H1 (cell line): ENCODE data around the gene TTC39A. TPM values are rescaled to one million over a fixed set of nuclear protein-coding genes. Genes with fewer than 3 reads are reported as not detected.

Source experiments
- CTCF ChIA-PET: fragments of 300-600 bp; sonication (Branson Sonifier 250); formaldehyde crosslinking; loops from one replicate; lab custom pipeline; 2021; ENCODE audit not compliant: partially characterized antibody; lab: Charles Lee
- POLR2A ChIA-PET: fragments of 300-600 bp; sonication (Branson Sonifier 250); formaldehyde crosslinking; loops from one replicate; lab custom pipeline; 2021; ENCODE audit warnings: inconsistent platforms; ENCODE audit not compliant: partially characterized antibody; lab: Charles Lee
- DNase-seq, 2 experiments: peaks; one replicate each; pipeline versions ENCODE4 v3.0.0 to v3.0.0-alpha.2; 2010 to 2022; ENCODE audit warnings: low spot score in 2 of 2, low read depth in 1 of 2, mixed read lengths in 1 of 2
- FAIRE-seq: peaks from 2 replicates; lab custom pipeline; 2011; peaks lifted over from hg19 to GRCh38; lab: Jason Lieb, UNC
- H2AFZ ChIP-seq: 2 replicates; pipeline ENCODE4 v1.8.1; 2012; ENCODE audit warnings: low read length, inconsistent platforms
- H2AK5ac ChIP-seq: 2 replicates; pipeline ENCODE4 v1.6.1; 2013; ENCODE audit warnings: low read depth, low read length
- H2BK120ac ChIP-seq: replicated peaks from 2 replicates; pipeline ENCODE3; 2013; ENCODE audit warnings: low read depth, low read length, inconsistent platforms
- H2BK12ac ChIP-seq: 2 replicates; pipeline ENCODE4 v1.6.1; 2013; ENCODE audit warnings: low read depth, low read length
- H2BK15ac ChIP-seq: 2 replicates; pipeline ENCODE4 v1.6.1; 2013; ENCODE audit warnings: low read length
- H2BK20ac ChIP-seq: 2 replicates; pipeline ENCODE4 v1.6.1; 2013; ENCODE audit warnings: low read length
- H2BK5ac ChIP-seq: 2 replicates; pipeline ENCODE4 v1.6.1; 2013; ENCODE audit warnings: low read depth, low read length
- H3K14ac ChIP-seq: 2 replicates; pipeline ENCODE4 v1.6.1; 2013; ENCODE audit warnings: inconsistent platforms; ENCODE audit not compliant: insufficient read length
- H3K18ac ChIP-seq: 2 replicates; pipeline ENCODE4 v1.6.1; 2013; ENCODE audit warnings: low read length; ENCODE audit errors: extremely low read depth
- H3K23ac ChIP-seq: 2 replicates; pipeline ENCODE4 v1.6.1; 2013; ENCODE audit warnings: inconsistent platforms; ENCODE audit not compliant: insufficient read length
- H3K23me2 ChIP-seq: 2 replicates; pipeline ENCODE4 v1.6.1; 2013; ENCODE audit warnings: low read depth, low read length
- H3K27ac ChIP-seq: 2 replicates; pipeline ENCODE4 v1.6.1; 2011; ENCODE audit warnings: low read depth, low read length, inconsistent platforms
- H3K27me3 ChIP-seq, 4 experiments: replicated peaks in 1 of 4; 1 replicate in 1 of 4; 2 replicates in 3 of 4; pipeline versions ENCODE4 v1.6.1 to v1.8.1; 2011 to 2013; ENCODE audit warnings: low read length in 3 of 4, mild to moderate bottlenecking in 3 of 4, inconsistent platforms in 2 of 4, mixed read lengths in 2 of 4, moderate library complexity in 1 of 4; ENCODE audit not compliant: control insufficient read depth in 3 of 4, insufficient read depth in 3 of 4; ENCODE audit errors: extremely low read depth in 1 of 4
- H3K36me3 ChIP-seq, 4 experiments: 2 replicates each; pipeline versions ENCODE4 v1.6.1 to v1.8.1; 2011 to 2013; ENCODE audit warnings: mild to moderate bottlenecking in 4 of 4, low read length in 3 of 4, moderate library complexity in 2 of 4, control low read depth in 1 of 4, inconsistent platforms in 1 of 4; ENCODE audit not compliant: insufficient read depth in 4 of 4, control insufficient read depth in 2 of 4
- H3K4ac ChIP-seq: replicated peaks from 2 replicates; pipeline ENCODE3; 2013; ENCODE audit warnings: low read length, low read depth, mixed read lengths, inconsistent platforms; ENCODE audit not compliant: insufficient read length
- H3K4me1 ChIP-seq, 4 experiments: replicated peaks in 1 of 4; 1 replicate in 1 of 4; 2 replicates in 3 of 4; pipeline versions ENCODE4 v1.6.1 to v1.8.1; 2011 to 2013; ENCODE audit warnings: low read length in 3 of 4, inconsistent platforms in 2 of 4, mixed read lengths in 1 of 4; ENCODE audit not compliant: insufficient read depth in 4 of 4, control insufficient read depth in 3 of 4
- H3K4me2 ChIP-seq, 2 experiments: 2 replicates each; pipeline versions ENCODE4 v1.6.1 to v1.8.1; 2011 to 2013; ENCODE audit warnings: low read depth in 2 of 2, low read length in 2 of 2, control low read depth in 1 of 2, inconsistent platforms in 1 of 2, mild to moderate bottlenecking in 1 of 2; ENCODE audit not compliant: insufficient read depth in 1 of 2
- H3K4me3 ChIP-seq, 4 experiments: fragments of 200-600, 300-600 bp in 1 of 4; sonication (generic), shearing (Covaris generic), sonication (Bioruptor Twin) in 1 of 4; 2 replicates each; pipeline versions ENCODE4 v1.5.1 to v1.8.1; 2011 to 2016; ENCODE audit warnings: low read length in 4 of 4, low read depth in 3 of 4, control low read depth in 2 of 4, inconsistent platforms in 2 of 4, mild to moderate bottlenecking in 2 of 4, mixed read lengths in 1 of 4, moderate library complexity in 1 of 4; ENCODE audit not compliant: insufficient read depth in 2 of 4; ENCODE audit errors: extremely low read depth in 1 of 4
- H3K56ac ChIP-seq: replicated peaks from 2 replicates; pipeline ENCODE3; 2013; ENCODE audit warnings: low read depth, mild to moderate bottlenecking, mixed read lengths, low read length, inconsistent platforms; ENCODE audit not compliant: insufficient read length
- H3K79me1 ChIP-seq: 2 replicates; pipeline ENCODE4 v1.6.1; 2013; ENCODE audit warnings: low read depth, low read length, control low read depth
- H3K79me2 ChIP-seq, 2 experiments: 2 replicates each; pipeline versions ENCODE4 v1.6.1 to v1.8.1; 2012 to 2013; ENCODE audit warnings: low read length in 2 of 2, mild to moderate bottlenecking in 2 of 2, inconsistent platforms in 1 of 2; ENCODE audit not compliant: insufficient read depth in 2 of 2, control insufficient read depth in 1 of 2
- H3K9ac ChIP-seq, 4 experiments: replicated peaks in 1 of 4; 1 replicate in 1 of 4; 2 replicates in 3 of 4; pipeline versions ENCODE4 v1.6.1 to v1.8.1; 2011 to 2013; ENCODE audit warnings: low read depth in 3 of 4, low read length in 3 of 4, control low read depth in 2 of 4, mild to moderate bottlenecking in 2 of 4, moderate library complexity in 2 of 4, inconsistent platforms in 1 of 4; ENCODE audit errors: extremely low read depth in 1 of 4
- H3K9me3 ChIP-seq, 2 experiments: 2 replicates each; pipeline versions ENCODE4 v1.6.1 to v1.8.1; 2012 to 2013; ENCODE audit warnings: mild to moderate bottlenecking in 2 of 2, moderate library complexity in 2 of 2, control low read depth in 1 of 2, inconsistent platforms in 1 of 2, low read depth in 1 of 2, low read length in 1 of 2, mixed read lengths in 1 of 2; ENCODE audit not compliant: insufficient read depth in 2 of 2
- H4K20me1 ChIP-seq, 2 experiments: replicated peaks in 1 of 2; 2 replicates each; pipeline versions ENCODE3 to v1.8.1; 2011 to 2013; ENCODE audit warnings: inconsistent platforms in 2 of 2, low read length in 2 of 2, mild to moderate bottlenecking in 1 of 2; ENCODE audit not compliant: insufficient read depth in 2 of 2, control insufficient read depth in 1 of 2
- H4K5ac ChIP-seq: 2 replicates; pipeline ENCODE4 v1.6.1; 2013; ENCODE audit warnings: low read length, low read depth, mixed read lengths, inconsistent platforms; ENCODE audit not compliant: insufficient read length
- H4K8ac ChIP-seq: 2 replicates; pipeline ENCODE4 v1.8.0; 2013; ENCODE audit warnings: mild to moderate bottlenecking, moderate library complexity, low read length, inconsistent platforms; ENCODE audit not compliant: insufficient read depth; ENCODE audit errors: extremely low read depth
- H4K91ac ChIP-seq: replicated peaks from 2 replicates; pipeline ENCODE3; 2013; ENCODE audit warnings: low read length, mixed read lengths, inconsistent platforms; ENCODE audit not compliant: insufficient read length
- BACH1 ChIP-seq: IDR thresholded peaks from 2 replicates; pipeline ENCODE4 v1.6.1; 2012; ENCODE audit warnings: low read length, improper control_type of control experiment
- CBX5 ChIP-seq: fragments of 300-800, 300-1000 bp; sonication (generic); IDR thresholded peaks from 2 replicates; pipeline ENCODE4 v1.7.1; 2016; ENCODE audit warnings: antibody characterized with exemption, low read length, low read depth
- CTBP2 ChIP-seq: IDR thresholded peaks from 2 replicates; pipeline ENCODE4 v1.7.0; 2011; ENCODE audit warnings: borderline replicate concordance, mild to moderate bottlenecking, moderate library complexity, mixed read lengths, low read length; ENCODE audit not compliant: insufficient read depth, insufficient read length
- KDM1A ChIP-seq: fragments of 200-600, 300-600 bp; sonication (generic); IDR thresholded peaks from 2 replicates; pipeline ENCODE4 v1.7.1; 2016; ENCODE audit warnings: mild to moderate bottlenecking, low read length, borderline replicate concordance
- SUZ12 ChIP-seq: fragments of 200-600 bp; sonication (generic); IDR thresholded peaks from 2 replicates; pipeline ENCODE4 v1.6.1; 2012; ENCODE audit warnings: mild to moderate bottlenecking, inconsistent platforms, low read length, moderate library complexity, mixed read lengths
- TAF1 ChIP-seq: IDR thresholded peaks from 2 replicates; pipeline ENCODE4 v1.6.1; 2011; ENCODE audit warnings: mild to moderate bottlenecking, low read depth, low read length
- TAF7 ChIP-seq: optimal IDR thresholded peaks from 2 replicates; pipeline ENCODE3; 2011; ENCODE audit warnings: low read depth, mild to moderate bottlenecking, inconsistent platforms, low read length, moderate library complexity, borderline replicate concordance
- WGBS, 2 experiments: shearing (Covaris generic) in 1 of 2; methylation state at CpG; one replicate each; pipeline versions ENCODE4 v1.1.6 to v1.1.7; 2013 to 2015; ENCODE audit warnings: low lambda C conversion rate in 2 of 2, mixed read lengths in 2 of 2, inconsistent platforms in 1 of 2, low coverage in 1 of 2, missing lambda C conversion rate in 1 of 2; ENCODE audit not compliant: insufficient replicate concordance in 2 of 2, insufficient coverage in 1 of 2, insufficient read length in 1 of 2; ENCODE audit errors: extremely low coverage in 1 of 2, missing lambda C conversion rate in 1 of 2; 5-methylcytosine and 5-hydroxymethylcytosine counted together
- polyA plus RNA-seq, 7 experiments: library from polyadenylated mRNA; depleted of rRNA in 3 of 7; stranded (reverse) in 5 of 7; unstranded in 2 of 7; fragments of >200 nt in 5 of 7; fragments of 200-250 nt in 2 of 7; gene quantifications; 1 replicate in 5 of 7; 2 replicates in 1 of 7; 4 replicates in 1 of 7; pipeline versions ENCODE4 v1.2.1 to v1.2.3, GENCODE V29; 2011 to 2013; ENCODE audit warnings: missing spikeins in 2 of 7, mixed read lengths in 2 of 7
- total RNA-seq: library from RNA; stranded (reverse); fragmentation: NEBNext Ultra II Directional; extraction: Animal tissue kit (Norgen Biotek cat#: 25700); gene quantifications from 2 replicates; pipeline ENCODE4 v1.2.1, GENCODE V29; 2021
- TF ChIP-seq, protein P1 (sequence below): IDR thresholded peaks from 2 replicates; pipeline ENCODE4 v1.6.1; 2012; ENCODE audit warnings: low read length, inconsistent platforms

TTC39A gene
- total and polyA plus RNA-seq, 2 of the 8 experiments (the other 6 are each of a cell fraction or from before 2014, with no cell fraction given) = 5.5 to 5.8 TPM

DNA sequence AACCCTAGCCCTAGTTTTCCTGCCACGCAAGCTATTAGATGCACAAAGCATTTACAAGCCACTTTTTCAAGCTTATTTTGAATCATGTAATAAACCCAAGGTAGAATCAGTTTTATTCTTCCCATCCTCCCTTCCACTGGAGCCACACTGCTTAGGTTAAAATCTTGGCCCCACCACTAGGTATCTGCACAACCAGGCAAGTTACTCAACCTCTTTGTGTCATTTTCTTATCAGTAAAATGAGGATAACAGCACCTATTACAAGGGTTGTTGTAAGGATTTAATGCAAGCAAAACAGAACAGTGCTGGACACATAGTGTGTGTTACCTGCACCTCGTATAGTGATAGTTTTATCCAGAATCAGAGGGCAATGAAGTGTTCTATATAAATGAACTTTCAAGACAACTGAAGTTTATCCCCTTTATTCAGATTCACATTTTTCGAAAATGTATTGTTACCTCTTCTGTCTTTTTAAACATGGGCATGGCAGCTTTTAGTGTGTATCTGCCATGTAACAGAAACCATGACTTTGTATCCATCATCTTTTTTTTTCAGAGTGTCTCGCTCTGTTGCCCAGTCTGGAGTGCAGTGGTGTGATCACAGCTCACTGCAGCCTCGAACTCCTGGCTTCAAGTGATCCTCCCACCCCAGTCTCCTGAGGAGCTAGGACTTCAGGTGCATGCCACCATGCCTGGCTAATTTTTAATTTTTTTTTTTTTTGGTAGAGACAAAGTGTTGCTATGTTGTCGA, 17.2 kb upstream of the TTC39A start:
- no peak overlapping the region for H4K91ac ChIP-seq
- no peak overlapping the region for H3K18ac ChIP-seq
- H3K56ac ChIP-seq = no peak overlapping the region
- H3K4me1 ChIP-seq = peaks cover 2 to 11% (median 7%) of the 10 kb centered on the region in 4 experiments; a peak in 6 of 7 replicates
- no peak overlapping the region for H3K4ac ChIP-seq
- ChIA-PET CTCF (interaction anchor here (0.6 to 1.8 kb wide), 5 partner anchors 16 to 454 kb away, joined by 3 to 6 read pairs (median 3); no protein-coding TSS in a partner anchor), POLR2A (interaction anchor here (1.0 kb wide), 1 partner anchor 17 kb away, joined by 3 read pairs; the partner anchor contains the start of gene TTC39A)
- H3K4me3 ChIP-seq = no peak overlapping the region
- no peak overlapping the region for H2BK120ac ChIP-seq
- no peak overlapping the region for H2BK15ac ChIP-seq
- no peak overlapping the region for H2BK20ac ChIP-seq
- no peak overlapping the region for H2AK5ac ChIP-seq
- DNase-seq = peak in 1 of 2 experiments; percentile 16
- H2BK12ac ChIP-seq = no peak overlapping the region
- 87% methylated on average over 5 of the region's 6 CpGs; no CpG with 5 or more reads in 1 of the 2 experiments for WGBS, 2 experiments
- no peak overlapping the region for H3K27ac ChIP-seq
- H3K23me2 ChIP-seq = peaks cover 5% of the 10 kb centered on the region; the same call in 1 of the 2 replicates
- no peak overlapping the region for H3K14ac ChIP-seq
- no peaks in the 10 kb centered on the region for H3K36me3 ChIP-seq
- H4K20me1 ChIP-seq = no peaks in the 10 kb centered on the region
- H3K9ac ChIP-seq = no peak overlapping the region
- no peak overlapping the region for H4K5ac ChIP-seq
- no peak overlapping the region for H3K23ac ChIP-seq
- no peaks in the 10 kb centered on the region for H3K79me2 ChIP-seq
- no peaks in the 10 kb centered on the region for H3K9me3 ChIP-seq
- FAIRE-seq = no peak
- H4K8ac ChIP-seq = no peak overlapping the region
- no peaks in the 10 kb centered on the region for H3K79me1 ChIP-seq
- TF ChIP-seq TAF7 = no peak
- no peak for TF ChIP-seq SUZ12
- TF ChIP-seq CTBP2 = no peak
- TF ChIP-seq TAF1 = no peak
- TF ChIP-seq CBX5 = no peak
- TF ChIP-seq KDM1A = no peak
- TF ChIP-seq BACH1 = no peak
- TF ChIP-seq, protein P1, sequence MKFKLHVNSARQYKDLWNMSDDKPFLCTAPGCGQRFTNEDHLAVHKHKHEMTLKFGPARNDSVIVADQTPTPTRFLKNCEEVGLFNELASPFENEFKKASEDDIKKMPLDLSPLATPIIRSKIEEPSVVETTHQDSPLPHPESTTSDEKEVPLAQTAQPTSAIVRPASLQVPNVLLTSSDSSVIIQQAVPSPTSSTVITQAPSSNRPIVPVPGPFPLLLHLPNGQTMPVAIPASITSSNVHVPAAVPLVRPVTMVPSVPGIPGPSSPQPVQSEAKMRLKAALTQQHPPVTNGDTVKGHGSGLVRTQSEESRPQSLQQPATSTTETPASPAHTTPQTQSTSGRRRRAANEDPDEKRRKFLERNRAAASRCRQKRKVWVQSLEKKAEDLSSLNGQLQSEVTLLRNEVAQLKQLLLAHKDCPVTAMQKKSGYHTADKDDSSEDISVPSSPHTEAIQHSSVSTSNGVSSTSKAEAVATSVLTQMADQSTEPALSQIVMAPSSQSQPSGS = no peak
- no peak overlapping the region for H2BK5ac ChIP-seq
- peaks cover 3 to 19% (median 14%) of the 10 kb centered on the region in 4 experiments; a peak in 6 of 7 replicates for H3K27me3 ChIP-seq
- no peak overlapping the region for H3K4me2 ChIP-seq
- no peak overlapping the region for H2AFZ ChIP-seq
